CD4-positive, alpha-beta T cell treated with Interleukin-15 for 4 hours (primary cell): ENCODE measurements around the gene DNAJC15.
"Not testable (repeated sequence)": the region's sequence is repeated elsewhere in the genome, so short reads cannot be mapped to it uniquely, and the experiment has no call there.

ENCODE experiments used
- DNase-seq: peaks from one replicate; pipeline ENCODE4 v3.0.0-alpha.2; 2020; ENCODE audit warnings: low spot score

DNAJC15 gene

DNA sequence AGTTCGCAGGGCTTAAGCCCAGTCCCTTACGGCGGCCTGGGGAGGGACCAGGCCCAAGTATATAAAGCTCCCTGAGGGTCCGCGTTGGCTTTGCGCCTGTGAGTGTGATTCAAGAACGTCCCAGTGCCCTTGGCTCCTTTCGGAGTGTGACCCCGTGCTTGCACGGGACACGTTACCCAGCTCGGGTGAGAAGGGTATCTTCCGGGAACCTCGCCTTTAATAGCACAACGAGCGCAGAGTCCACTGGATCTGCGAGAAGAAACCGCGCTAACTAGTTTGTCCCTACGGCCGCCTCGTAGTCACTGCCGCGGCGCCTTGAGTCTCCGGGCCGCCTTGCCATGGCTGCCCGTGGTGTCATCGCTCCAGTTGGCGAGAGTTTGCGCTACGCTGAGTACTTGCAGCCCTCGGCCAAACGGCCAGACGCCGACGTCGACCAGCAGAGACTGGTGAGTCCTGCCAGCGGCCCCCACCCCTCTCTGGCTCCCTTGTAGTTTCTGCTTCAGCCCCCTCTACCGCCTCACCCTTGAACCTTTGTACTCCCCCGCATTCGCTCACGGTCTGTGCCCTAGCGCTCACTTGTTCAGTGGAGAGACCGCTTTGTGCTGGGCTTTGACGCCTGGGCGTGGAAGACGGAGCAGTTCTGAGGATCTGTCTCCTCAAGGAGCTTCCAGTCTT lies at the start of gene DNAJC15:
TSS of gene DNAJC15 (plus strand) at position 298 of the 675 bp plus-strand sequence. CDS start at position 339, 41 bp downstream.
- peak; percentile 78 for DNase-seq

DNA sequence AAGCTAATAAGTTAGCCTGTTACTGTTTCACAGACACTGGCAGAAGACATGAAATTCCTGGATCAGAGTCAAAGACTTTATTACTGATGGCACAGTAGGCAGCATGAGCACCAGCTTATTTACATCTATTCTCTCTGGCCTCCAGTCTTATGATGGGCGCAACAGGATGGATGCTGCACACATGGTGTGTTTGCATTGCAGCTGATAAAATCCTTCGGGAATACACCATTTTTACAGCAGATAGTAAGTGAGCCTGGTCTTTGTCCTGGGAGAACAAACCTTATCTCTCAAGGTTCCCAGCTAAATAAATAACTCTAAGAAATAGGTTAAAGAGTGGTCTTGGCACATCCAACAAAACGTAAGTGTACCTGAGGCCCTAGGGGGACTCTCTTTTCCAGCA lies 47.3 kb upstream of the DNAJC15 start:
- no peak for DNase-seq

DNA sequence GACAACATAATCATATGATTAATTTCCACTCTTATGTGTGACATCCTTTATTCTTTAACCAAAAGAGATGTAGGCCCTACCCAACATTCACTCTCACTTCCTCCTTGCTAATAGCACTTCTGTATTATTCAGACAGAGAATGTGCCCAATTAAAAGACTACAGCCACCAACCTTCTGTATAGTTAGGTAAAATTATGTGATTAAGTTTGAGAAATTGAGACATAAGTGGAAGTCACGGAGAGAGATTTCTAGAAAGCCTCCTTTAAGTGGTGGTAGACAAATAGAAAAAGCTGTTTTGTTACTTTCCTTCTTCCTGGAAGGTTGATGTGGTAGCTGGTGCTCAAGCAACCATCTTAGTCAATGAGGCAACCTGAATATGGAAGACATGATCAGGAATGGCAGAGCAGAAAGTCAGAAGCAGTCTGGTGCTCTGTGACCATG lies 46.1 kb upstream of the DNAJC15 start:
- no peak for DNase-seq

DNA sequence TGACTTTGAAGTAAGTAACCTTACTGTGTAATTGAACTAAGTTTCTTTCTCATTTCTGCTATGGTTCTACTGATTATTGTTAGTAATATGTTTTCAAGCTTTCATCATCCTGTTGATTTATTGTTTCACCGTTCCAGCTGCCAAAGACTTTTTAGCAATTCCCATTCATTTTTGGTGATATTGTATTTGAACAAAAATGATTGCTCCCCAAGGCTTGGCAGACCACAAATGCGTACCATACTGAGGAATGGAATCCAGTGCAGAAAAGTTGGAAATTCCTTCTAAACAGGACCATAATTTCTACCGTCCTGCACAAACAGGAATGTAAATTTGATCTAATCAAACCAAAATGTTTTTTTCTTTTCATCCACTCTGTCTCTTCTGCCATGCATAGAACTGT lies 42.1 kb upstream of the DNAJC15 start:
- no peak for DNase-seq

DNA sequence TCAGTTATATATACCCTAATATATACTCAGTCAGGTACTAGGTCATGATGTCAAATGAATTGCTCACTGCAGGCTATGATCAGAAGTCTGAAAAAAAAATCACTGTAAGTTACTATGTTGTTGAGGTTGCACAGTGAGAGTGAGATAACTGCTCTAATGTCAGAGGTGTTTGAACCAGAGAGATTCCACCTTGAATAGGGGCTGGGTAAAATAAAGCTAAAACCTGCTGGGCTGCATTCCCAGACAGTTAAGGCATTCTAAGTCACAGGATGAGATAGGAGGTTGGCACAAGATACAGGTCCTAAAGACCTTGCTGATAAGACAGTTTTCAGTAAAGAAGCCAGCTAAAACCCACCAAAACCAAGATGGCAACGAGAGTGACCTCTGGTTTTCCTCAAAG lies 41.5 kb upstream of the DNAJC15 start:
- DNase-seq, result no peak

DNA sequence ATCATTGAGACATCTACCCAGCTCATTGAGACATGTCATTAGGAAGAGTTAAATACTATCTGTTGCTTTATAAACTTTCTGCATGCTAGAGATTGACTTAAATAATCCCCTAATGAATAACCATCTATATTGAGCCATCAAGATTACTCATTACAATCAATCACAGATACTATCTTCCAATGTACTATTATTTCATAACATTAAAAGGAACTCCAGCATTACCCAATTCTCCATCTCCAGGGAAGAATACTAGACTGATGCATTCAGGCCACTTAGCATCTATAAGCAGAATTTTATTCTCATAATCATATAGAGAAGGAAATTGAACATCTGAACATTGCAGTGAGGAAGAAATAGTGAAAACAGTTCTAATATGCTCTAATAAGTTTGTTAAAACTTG lies 39.4 kb upstream of the DNAJC15 start:
- DNase-seq, result no peak

DNA sequence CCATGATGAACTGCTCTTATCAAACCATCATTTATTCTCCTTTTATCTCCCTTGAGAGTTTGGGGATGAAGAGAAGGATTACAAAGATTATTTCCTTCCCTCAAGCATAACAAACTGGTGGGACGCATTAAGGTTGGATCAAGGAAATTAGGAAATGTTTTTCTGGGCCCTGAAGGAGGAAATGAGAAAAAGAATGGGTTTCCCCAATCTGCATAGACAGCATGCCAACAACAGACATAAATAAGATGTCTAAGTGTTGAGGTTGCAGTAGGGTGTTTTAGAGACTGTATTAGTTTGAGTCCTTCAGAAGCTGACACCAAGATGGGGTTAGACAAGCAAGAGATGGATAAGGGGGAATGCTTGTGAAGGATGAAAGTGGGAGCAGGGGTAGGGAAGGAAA lies 38.7 kb upstream of the DNAJC15 start:
- no peak for DNase-seq

DNA sequence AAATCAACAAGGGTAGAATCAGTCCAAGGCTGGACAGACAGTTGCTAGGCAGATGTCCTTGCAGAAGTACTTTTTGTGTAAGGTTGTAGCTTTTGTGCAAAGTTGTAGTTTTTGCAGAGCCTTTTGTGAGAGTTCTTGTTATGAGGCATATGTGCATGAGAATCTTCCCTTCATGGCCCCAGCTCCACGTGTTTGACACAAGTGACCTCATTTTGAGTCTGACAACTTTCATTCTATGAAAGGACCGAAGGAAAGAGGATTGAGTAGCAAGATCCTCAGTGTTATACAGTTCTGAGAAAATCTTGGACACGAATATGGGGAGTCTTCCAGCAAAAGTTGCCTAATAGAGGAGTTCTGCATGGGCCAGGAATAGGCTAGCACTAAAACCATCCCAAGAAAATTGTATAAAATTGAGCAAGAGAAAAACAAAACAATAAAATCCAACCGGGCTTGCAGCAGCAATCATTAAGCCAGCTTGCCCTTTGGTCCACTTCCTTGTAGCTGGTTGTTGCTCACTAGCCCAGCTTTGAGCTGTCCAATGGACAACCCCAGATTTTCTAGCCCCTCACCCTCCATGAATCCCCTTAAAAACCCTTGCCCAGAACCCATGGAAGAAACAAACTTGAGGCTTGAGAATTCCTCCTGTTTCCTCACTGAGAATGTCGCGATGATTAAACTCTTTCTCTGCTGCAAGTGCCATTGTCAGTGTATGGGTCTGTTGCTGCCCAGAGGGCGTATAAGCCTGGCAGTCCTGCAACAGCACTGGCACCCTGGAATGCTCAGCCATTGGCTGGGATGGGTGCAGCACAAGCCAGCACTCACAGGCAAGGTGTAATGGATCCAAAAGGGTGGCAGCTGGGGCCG lies 37.8 kb upstream of the DNAJC15 start:
- no peak for DNase-seq

DNA sequence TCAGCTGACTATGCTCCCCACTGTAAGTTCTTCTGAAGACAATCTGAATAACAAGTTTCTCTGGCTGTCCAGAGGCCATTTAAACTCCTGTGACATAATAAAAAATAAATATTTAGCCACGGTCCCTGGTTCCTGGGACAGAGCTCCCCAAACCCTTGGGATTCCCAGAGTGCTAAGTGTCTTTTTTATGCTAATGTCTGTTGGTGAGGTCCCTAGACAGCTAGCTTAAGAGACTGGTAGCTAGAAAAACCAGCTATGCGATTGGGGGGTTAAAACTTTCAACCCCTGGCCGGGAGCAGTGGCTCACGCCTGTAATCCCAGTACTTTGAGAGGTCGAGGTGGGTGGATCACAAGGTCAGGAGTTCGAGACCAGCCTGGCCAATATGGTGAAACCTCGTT lies 37.2 kb upstream of the DNAJC15 start:
- no peak for DNase-seq

DNA sequence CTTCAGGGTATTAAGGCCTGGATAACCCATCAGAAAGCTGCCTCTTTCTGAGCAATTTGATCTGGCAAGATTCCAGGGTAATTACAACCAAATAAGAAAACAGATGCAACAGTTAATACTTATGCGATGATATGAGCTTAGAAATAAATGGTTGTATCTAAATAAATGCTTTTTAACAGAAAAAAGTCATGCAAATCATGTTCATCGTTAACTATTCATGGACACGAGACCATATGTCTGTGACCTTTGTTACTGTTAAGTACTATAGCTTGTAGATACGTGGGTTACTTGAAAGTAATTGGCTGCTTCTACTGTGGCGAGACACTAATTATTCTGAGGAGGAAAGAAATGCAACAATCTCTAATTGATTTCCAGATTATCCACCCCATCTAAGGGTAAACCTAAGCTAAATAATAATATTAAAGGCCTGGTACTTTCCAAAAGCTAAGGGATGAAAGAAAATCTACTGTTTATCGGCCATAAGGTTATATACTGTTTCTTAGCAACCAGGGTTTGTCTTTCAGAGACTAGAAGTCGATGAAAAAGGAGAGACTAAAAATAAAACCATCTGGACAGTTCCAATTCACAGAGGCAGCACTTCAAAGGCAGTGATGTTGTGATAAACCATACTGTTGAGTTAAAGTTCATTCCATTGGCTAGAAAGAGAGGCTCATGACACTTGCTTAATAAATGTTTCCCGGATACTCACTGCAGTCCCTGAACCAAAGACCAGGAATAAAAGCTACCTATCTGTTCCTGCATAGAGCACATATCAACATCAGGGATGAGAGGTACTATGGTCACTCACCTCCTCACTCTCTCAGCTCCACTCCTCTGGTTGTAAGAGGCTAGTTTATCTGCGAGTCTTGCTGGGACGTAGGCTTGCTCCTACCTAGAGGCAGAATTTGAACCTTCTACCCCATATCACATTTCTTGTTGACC lies 32.8 kb upstream of the DNAJC15 start:
- DNase-seq, result peak; percentile 61

DNA sequence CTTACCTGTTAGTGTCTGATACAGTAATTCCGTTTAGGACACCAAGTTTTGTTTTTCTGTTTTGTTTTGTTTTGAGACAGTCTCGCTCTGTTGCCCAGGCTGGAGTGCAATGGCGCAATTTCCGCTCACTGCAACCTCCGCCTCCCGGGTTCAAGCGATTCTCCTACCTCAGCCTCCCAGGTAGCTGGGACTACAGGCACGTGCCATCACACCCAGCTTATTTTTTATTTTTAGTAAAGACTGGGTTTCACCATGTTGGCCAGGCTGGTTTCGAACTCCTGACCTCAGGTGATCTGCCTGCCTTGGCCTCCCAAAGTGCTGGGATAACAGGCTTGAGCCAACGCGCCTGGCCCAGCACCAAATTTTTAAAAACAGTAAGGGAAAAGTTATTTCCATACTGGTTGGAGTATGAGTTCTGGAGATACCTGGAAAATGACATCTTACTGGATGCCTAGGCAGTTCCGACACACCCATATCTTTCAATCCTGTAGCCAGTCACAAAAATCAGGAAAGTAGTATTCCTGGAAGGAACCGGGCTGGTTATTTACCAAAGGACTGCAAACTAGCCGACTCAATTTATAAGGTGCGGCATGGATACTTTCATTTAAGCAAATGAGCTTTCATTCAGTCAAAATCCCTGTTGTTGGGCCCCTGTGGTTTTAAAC lies 32.0 kb upstream of the DNAJC15 start:
- not testable (repeated sequence) for DNase-seq

DNA sequence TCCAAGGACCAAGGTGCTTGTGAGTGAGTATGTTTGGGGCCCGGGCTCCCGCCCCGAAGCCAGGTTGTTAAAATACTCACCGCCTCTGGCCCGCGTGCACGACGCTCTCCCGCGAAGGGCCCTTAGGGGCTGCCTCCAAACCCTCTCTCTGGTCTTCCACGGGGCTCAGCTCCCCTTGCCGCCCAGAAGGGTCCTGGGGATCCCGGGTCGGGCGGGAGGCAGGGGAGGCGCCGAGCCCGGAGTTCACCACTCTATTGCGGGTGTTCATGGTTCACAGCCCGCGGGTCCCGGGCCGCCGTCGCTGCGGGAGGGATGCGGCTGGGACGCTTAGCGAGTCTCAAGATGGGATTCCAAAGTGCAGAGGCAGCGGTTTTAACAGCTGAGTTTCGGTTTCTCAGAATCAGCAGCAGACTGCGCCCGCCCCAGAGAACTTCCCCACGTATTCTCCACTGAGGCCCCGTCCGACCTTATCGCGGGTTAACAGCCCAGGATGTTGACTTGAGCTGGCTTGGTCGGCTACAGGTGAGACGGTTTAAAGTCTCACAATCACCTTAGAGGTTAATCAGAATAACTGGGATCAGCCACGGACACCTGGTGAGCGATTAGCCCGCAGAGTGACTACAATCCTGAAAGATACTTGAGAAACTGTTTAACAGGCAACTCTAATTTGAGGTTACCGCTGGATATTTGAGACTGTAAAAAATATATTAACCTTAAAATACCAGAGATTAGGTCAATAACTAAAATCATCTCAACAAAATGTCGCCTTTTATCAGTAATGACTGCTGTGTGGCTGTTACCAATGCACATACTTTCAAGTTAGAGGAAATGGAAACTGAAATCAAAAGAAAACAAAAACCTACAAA lies 31.3 kb upstream of the DNAJC15 start, which contains the start of gene EPSTI1:
TSS of gene EPSTI1 (minus strand) at position 344 of the 866 bp plus-strand sequence. CDS start at position 268, 76 bp downstream.
- DNase-seq, result peak; percentile 76

DNA sequence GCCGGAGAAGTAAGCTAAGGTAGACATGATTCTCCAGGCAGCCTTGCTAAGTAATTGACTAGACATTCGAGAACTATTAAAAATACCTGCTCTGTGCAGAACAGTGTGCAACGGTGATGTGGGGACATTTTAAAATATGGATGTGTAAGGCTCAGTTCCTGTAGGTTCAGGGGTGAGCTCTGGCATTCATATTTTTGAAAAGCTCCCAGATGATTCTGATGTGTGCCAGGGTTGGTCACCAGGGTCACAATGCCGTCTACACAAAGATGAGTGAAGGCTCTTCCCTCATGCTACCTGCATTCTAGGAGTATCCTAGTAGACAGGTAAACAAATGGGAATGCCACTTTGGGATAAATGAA lies 30.6 kb upstream of the DNAJC15 start:
- DNase-seq, result no peak

DNA sequence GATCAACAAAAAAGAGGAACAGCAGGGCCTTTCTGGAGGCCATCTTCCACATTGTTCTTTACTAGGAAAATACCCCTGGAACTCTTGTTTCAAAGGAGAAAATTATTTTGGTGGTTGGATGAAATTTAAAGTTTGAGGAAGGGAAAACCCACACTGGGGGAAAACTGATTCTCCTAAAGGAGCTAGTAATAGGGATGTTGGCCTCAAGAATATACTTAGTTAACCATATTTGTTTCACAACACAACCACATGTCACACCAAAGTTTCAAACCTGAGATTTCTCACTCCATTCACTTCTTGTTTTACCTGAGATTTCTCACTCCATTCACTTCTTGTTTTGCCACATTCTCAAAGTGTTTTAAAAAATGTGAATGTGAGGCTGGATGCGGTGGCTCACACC lies 28.5 kb upstream of the DNAJC15 start:
- no peak for DNase-seq

DNA sequence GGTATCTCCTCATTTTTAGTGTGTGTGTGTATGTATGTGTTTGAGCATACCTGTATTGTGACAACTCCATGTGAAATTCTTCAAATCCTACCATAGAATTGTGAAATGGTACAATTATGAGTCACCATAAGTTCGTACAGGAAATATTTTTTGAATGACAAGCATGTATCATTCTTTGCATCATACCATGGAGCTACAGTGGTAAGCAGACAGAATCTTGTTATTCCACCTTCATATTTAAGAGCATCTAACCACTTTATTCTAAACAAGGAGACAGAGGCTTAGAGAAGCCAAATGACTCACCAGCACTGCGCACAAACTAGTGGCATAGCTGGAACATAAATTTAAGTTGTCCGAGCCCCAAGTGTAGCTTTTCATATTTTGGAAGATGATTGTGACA lies 26.8 kb upstream of the DNAJC15 start:
- DNase-seq, result no peak

DNA sequence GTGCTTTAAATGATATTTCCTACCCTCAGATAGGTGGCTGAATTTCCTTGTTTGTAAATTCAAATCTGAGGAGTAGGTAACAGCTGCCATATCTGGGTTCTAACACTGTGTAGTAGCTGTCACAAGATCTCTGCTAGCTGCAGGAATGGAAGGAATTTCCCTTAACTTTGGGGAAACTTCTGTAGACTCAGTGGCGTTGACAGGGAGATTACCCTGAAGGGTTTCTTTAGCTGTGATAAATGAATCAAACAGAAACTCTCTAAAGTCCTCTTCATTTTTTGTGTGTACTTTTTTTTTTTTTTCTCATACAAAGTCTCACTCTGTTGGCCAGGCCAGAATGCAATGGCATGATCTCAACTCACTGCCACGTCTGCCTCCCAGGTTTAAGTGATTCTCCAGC lies 26.0 kb upstream of the DNAJC15 start:
- DNase-seq, result no peak

DNA sequence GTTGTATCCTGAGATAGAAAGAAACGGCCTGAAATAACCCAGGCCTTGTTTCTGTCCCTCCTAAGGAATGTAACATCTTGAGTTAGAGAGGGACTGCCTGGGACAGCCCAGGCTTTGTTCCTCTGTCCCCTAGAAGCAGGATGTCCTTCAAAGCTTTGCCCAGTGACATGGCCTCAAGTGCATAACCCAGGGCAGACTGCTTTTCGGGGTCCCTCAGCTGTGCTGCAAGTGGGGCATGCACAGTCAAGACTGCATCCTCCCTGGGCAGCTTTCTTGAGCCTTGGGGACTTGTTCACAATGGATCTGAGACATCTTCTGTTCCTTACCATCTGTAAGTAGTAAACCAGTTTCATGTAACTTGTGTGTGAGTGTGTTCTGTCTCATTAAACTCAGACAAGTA lies 23.9 kb upstream of the DNAJC15 start:
- DNase-seq, result no peak

DNA sequence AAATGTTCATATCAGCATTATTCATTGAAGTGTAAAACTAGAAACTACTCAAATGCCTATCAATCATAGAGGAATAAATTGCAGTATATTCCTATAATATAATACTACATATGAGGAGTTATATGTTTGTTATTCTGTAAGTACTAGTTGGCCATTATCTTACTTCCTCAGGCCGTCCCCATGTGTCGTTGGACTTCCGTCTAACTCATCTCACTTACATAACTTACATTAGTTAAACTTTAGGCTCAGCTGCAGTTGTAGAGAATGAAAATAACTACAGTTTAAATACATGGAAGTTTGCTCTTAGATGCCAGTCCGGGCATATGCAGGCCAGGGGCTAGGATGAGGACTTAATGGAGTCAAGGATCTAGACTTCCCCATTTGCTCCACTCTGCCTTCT lies 22.7 kb upstream of the DNAJC15 start:
- no peak for DNase-seq

DNA sequence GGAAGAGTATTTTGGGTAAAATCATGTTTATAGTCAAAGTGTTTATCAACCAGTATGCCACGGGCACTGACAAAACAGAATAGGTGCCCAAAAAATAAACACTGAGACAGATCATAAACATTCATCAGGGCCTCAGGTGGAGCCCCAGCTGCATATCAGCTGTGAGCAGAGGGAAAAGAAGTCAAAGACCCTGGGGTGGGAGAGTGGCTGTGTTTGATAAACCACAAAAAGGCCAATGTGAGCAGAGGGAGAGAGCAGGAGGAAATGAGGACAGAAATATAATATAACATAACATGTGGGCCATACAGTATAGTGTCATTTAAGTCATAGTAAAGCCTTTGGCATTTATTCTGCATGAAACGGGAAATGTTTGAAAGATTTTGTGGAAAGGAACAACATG lies 21.4 kb upstream of the DNAJC15 start:
- no peak for DNase-seq

DNA sequence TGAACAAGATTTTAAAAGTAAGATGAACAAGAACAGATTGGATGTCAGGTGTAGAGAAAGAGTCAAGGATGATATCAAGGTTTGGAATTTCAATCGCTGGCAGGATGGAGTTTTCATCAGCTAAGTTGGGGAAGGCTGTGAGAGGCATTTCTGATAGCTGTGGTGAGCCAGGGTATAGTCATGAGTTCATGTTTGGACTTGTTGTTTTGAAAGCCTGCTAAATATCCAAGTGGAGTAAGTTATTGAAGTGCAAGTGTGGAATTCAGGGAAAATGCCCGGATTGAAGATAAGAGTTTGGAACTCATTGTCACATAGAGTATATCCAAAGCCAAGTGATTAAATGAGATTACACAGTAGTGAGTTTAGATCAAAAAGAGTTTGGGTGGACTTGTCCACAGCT lies 20.4 kb upstream of the DNAJC15 start:
- no peak for DNase-seq

DNA sequence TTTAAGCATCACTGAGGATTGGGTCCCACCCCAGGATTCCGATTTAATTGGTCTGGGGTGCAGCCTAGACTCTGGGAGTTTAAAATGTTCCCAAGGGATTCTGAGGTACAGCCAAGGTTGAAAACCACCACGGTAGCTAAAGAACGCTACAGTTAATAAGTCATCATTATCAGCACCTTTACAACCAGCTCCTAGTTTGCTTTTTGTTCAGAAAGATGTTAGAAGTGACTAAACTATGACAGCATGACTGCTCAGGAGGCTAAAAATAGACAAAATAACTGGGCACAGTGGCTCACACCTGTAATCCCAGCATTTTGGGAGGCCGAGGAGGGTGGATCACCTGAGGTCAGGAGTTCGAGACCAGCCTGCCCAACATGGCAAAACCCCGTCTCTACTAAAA lies 19.7 kb upstream of the DNAJC15 start:
- DNase-seq, result no peak
